DMS79 treated with DMSO at 0.1 percent for 48 hours (cell line): ENCODE results near the gene SEM1.
"Not testable (repeated sequence)": the region's sequence is repeated elsewhere in the genome, so short reads cannot be mapped to it uniquely, and the experiment has no call there.

Experiments used
- DNase-seq: peaks from one replicate; lab custom pipeline; 2025; lab: John Stamatoyannopoulos, UW

The SEM1 gene

GRCh38 chr7:96709381-96710228, at the start of gene SEM1:
SEM1 (minus strand) TSS chr7:96709846; CDS start chr7:96709763, 83 bp downstream.
- DNase-seq, result peak; percentile 85

- not testable (repeated sequence) for DNase-seq
These were observed 48.2 kb upstream of the SEM1 start for GRCh38 chr7:96757880-96758279.

GRCh38 chr7:96747418-96747940, 37.8 kb upstream of the SEM1 start:
- no peak for DNase-seq

GRCh38 chr7:96740130-96740529, 30.5 kb upstream of the SEM1 start:
- no peak for DNase-seq

GRCh38 chr7:96739609-96740008, 30.0 kb upstream of the SEM1 start:
- no peak for DNase-seq

- DNase-seq, result no peak
These were observed 29.5 kb upstream of the SEM1 start for GRCh38 chr7:96739167-96739566.

GRCh38 chr7:96738705-96739104, 29.1 kb upstream of the SEM1 start:
- DNase-seq, result no peak

GRCh38 chr7:96737545-96738050, 28.0 kb upstream of the SEM1 start:
- no peak for DNase-seq

- no peak for DNase-seq
These were observed 24.7 kb upstream of the SEM1 start for GRCh38 chr7:96734343-96734742.

GRCh38 chr7:96729820-96730219, 20.2 kb upstream of the SEM1 start:
- no peak for DNase-seq

GRCh38 chr7:96728139-96728538, 18.5 kb upstream of the SEM1 start:
- no peak for DNase-seq

GRCh38 chr7:96727534-96728088, 18.0 kb upstream of the SEM1 start:
- DNase-seq, result no peak

GRCh38 chr7:96723622-96724021, 14.0 kb upstream of the SEM1 start:
- DNase-seq, result peak; percentile 9

- not testable (repeated sequence) for DNase-seq
These were observed 13.3 kb upstream of the SEM1 start for GRCh38 chr7:96722928-96723327.

- no peak for DNase-seq
These were observed 11.2 kb upstream of the SEM1 start for GRCh38 chr7:96720843-96721242.

GRCh38 chr7:96719164-96719563, 9.5 kb upstream of the SEM1 start:
- DNase-seq, result no peak

- no peak for DNase-seq
These were observed 8.7 kb upstream of the SEM1 start for GRCh38 chr7:96718107-96719003.

- DNase-seq, result no peak
These were observed 3.4 kb upstream of the SEM1 start for GRCh38 chr7:96713037-96713436.

GRCh38 chr7:96710544-96710943, 898 bp upstream of the SEM1 start:
- DNase-seq, result no peak

- no peak for DNase-seq
These were observed 774 bp downstream of the SEM1 start for GRCh38 chr7:96708872-96709271.

GRCh38 chr7:96707901-96708774, 1.5 kb downstream of the SEM1 start:
- DNase-seq, result no peak
